GM18498 (cell line): ENCODE data around the gene FCRL1.

Experiments
- ATAC-seq: cut with Tn5 transposase; IDR thresholded peaks from one replicate; pipeline ENCODE4 v1.9.1; 2021; ENCODE audit warnings: mild to moderate bottlenecking, moderate library complexity; ENCODE audit not compliant: unreplicated experiment

FCRL1 gene

DNA sequence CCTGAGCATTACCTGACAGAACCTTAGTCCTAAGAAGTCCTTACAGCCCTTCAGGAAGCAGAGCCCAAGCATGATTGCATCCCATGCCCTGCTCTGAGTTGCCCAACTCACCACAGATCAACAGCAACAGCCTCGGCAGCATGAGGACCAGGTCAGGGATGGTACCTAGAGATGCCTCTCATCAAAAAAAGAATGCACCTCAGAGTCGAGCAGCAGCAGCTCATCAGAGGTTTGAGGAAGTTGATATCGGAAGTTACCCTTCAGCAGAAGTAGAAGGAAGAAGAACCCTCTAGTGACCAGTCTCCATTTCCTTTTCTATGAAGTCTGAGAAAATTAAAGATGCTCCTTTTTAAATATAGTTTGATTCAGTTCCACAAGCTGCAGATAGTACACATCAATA, at the start of gene FCRL1:
Gene FCRL1, minus strand, starts transcription at position 225 of the 400 bp plus-strand sequence. Its CDS starts 83 bp downstream, at position 142.
- no peak for ATAC-seq

GRCh38 chr1:157868654-157869053, 48.7 kb upstream of the FCRL1 start:
- ATAC-seq: no peak

DNA sequence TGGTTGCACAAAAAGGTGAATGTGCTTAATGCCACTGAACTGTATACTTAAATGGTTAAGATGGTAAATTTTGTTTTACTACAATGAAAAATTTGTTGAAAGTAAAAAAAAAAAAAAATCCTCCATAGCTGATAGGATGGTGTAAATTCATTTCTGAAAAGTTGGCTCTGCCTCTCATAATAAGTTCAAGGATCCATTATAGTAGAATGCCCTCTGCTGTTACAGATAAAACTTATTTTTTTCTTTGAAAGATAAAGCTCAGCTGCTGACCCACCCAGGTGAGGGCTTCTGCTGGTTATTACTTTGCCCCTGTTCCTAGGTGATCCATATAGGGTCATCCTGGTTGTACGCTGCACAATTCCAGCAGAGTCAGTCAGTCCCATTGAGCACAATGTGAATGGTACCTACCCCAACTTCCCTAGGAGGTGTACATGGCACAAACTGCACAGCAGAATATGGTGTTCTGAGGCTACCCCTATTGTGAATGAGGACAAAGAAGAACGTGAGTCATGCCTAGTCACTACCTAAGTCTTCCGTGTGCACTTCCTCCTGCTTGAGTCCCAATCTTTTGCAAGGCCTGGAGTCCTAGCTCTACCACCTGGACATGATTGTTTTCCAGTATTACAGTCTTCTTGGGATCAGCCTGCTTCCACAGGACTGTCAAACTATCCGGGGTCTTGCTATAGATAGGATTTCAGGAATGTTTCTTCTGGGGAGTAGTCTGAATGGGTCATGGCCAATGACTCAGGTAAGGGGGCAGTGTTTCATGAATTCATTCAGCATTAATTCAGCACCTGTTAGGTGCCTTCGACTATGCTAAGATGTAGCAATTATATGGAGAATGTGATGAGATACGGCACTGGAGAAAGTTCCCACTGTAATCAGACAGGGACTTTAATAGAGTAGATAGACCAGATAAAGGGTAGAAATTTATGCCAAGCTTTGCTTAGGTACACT, 42.5 kb upstream of the FCRL1 start:
- no peak for ATAC-seq

DNA sequence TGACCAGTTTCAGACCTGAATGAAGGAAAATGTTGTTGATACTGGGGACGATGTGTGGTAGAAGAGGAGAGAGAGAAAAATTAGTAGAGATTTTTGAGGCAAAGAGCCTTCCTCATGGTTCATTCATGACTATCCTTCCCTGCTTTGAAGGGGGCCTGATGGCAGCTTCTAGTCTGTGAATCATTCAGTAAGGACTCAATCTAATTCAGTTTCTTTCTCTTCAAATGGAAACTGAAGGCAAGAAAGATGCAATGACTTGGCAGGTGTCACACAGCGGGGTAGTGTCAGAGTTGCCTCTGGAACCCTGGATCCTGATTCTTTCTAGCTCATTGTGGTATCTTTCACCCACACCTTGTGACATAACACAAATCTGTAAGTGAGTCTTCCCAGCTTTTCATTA, 36.6 kb upstream of the FCRL1 start:
- peak; percentile 79 for ATAC-seq

DNA sequence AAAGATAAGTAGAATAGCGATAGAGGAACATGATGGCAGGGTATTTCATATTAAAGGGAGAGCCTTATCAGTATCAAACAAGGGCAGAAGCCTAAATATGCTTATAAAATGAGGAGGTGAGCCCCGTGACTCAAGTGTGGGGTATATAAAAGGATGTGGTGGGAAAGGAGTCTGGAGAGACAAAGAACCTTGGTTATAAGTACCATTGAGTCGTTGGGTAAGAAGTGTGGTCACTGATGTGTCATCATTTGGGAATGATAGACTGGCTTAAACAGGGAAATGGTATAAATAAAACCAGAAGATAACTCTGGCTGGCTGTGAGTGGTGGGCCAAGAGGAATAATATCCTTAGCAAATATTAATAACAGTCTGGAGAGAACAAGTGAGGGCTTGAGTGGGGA, 32.6 kb upstream of the FCRL1 start:
- ATAC-seq: no peak

- peak; percentile 80 for ATAC-seq
These were observed 29.4 kb upstream of the FCRL1 start for GRCh38 chr1:157849229-157849875.

- ATAC-seq: no peak
These were observed 24.3 kb upstream of the FCRL1 start for GRCh38 chr1:157844089-157844830.

DNA sequence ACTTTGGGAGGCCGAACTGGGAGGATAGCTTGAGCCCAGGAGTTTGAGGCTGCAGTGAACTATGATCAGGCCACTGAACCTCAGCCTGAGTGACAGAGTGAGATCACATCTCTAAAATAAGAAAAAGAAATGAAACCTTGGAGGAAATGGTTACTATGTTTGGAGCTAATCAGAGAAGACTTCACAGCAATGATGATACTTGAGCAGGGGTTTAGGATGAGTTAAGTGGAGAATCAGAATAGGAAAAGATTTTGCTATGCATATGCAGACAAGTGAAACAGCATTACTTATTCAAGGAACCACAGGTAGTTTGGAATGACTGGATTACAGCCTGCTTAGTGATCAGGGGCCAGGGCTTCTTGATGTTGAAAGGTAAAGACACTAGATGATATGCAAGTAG, 23.0 kb upstream of the FCRL1 start:
- ATAC-seq: no peak

DNA sequence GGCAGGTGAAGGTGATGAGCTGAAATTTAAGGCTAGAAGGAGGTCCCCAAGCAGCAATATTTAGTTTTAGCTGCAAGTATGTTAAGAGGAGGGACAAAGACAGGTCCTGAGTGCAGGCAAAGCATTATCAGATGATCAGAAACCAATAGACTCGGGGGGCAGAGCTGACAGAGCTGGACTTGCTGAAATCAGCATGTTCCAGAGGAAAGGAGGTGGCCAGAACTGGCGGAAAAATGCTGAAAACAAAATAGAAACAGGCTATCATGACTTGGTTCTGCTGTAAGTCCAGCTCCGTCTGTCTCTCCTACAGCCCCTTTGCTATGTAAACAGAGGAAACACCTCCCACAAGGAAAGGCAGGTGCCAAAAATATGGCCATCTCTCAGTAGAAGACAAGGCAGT, 21.8 kb upstream of the FCRL1 start, which contains the start of gene CD5L:
Gene CD5L, minus strand, starts transcription at position 101 of the 400 bp plus-strand sequence. CDS start 107 bp downstream, outside the sequence.
- no peak for ATAC-seq

- no peak for ATAC-seq
These were observed 19.0 kb upstream of the FCRL1 start for GRCh38 chr1:157838966-157839365.

GRCh38 chr1:157834430-157834829, 14.5 kb upstream of the FCRL1 start:
- no peak for ATAC-seq

GRCh38 chr1:157833145-157833544, 13.2 kb upstream of the FCRL1 start:
- ATAC-seq: no peak

- no peak for ATAC-seq
These were observed 12.2 kb upstream of the FCRL1 start for GRCh38 chr1:157831968-157832626.

DNA sequence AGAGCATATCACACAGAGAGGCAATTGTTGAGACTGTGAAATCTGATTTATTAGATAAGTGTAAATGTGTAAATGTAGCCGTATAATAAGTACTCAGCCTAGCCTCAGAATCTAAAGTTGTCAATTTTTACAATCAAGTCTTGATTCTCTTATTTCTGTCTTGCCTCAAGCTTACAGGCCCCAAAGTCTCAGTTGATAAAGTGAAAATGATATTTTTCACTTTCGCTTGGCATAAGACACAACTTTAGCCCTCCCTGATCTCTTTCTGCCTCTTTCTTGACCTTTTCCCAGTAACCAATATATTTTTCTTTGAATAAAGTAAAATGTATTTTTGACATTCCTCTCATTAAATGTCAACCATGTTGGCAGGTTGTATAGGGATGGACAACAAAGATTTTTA, 11.0 kb upstream of the FCRL1 start:
- no peak for ATAC-seq

GRCh38 chr1:157829711-157830110, 9.8 kb upstream of the FCRL1 start:
- no peak for ATAC-seq

- ATAC-seq: no peak
These were observed 9.3 kb upstream of the FCRL1 start for GRCh38 chr1:157829210-157829609.

DNA sequence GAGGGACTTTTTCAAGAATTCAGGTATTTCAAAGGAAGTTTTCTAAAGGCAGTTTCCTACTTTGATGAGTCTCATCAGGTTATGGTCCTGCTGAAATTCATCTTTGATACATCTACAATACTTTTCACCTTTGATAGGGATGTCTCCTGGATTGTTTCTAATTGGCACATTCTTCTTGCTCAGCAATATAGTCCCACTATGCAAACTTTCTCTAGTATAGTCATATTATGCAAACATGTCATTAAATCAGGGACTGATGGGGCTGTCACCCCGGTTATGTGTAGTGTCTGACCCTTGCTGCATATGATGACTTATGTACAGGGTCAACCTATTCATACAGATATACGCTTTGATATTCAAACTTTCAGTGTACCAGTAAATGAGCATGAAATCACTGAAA, 379 bp upstream of the FCRL1 start:
- no peak for ATAC-seq

DNA sequence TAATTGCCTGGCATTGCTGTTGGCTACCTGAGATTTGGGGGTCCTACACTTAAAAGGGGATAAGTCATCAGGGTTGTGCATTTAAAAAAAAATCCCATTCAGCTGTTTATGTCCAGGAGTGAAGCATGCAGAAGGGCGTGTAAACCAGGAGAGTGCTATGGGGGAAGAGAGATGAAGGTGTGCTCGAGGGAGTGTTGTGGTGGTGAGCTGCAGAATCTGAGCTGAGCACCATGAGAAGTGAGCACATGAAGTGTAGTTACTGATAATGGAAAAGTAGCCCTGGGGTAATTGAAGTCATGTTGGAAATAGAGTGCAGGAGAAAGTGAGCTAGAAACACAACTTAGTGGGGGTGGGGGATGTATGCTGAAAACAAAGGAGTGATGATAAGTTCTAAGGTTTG, 705 bp downstream of the FCRL1 start:
- no peak for ATAC-seq

DNA sequence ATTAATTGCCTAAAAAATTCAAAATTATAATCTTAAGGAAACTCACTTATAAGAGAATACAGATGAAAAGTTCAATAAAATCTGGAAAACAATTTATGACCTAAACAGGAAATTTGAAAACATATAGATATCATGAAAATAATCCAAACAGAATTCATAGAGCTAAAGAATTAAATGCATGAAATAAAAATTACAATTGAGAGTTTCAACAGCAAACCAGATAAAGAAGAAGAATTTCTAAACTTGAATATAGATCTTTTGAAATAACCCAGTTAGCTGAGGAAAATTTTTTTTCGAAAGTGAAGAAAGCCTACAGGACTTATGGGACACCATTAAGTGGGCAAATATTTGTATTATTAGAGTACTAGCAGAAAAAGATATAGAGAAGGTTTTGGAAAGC, 6.7 kb downstream of the FCRL1 start:
- no peak for ATAC-seq

- peak; percentile 90 for ATAC-seq
These were observed 13.3 kb downstream of the FCRL1 start for GRCh38 chr1:157806431-157807149.
